Activated naive CD8-positive, alpha-beta T cell treated with anti-CD3 and anti-CD28 coated beads for 36 hours (primary cell): Measurements from ENCODE around the gene ACSM6. TPM values are rescaled to one million over a fixed set of nuclear protein-coding genes. Genes with fewer than 3 reads are reported as not detected.
"Not testable (repeated sequence)": the region's sequence is repeated elsewhere in the genome, so short reads cannot be mapped to it uniquely, and the experiment has no call there.

Experiments used
- DNase-seq: peaks from one replicate; pipeline ENCODE4 v3.0.0; 2021
- H3K27ac Mint-ChIP-seq: one replicate; pipeline ENCODE4 v1.8.0; 2022; ENCODE audit warnings: mild to moderate bottlenecking, moderate library complexity, mixed read lengths
- H3K27me3 Mint-ChIP-seq: one replicate; pipeline ENCODE4 v1.8.0; 2022; ENCODE audit warnings: mild to moderate bottlenecking, mixed read lengths
- H3K36me3 Mint-ChIP-seq: one replicate; pipeline ENCODE4 v1.8.0; 2021; ENCODE audit warnings: mild to moderate bottlenecking, mixed read lengths
- H3K4me1 Mint-ChIP-seq: one replicate; pipeline ENCODE4 v1.8.0; 2021; ENCODE audit warnings: mixed read lengths
- H3K4me3 Mint-ChIP-seq: one replicate; pipeline ENCODE4 v1.8.0; 2022; ENCODE audit warnings: mild to moderate bottlenecking, moderate library complexity, mixed read lengths
- H3K9me3 Mint-ChIP-seq: one replicate; pipeline ENCODE4 v1.8.0; 2022; ENCODE audit warnings: mixed read lengths
- total RNA-seq, 2 experiments: library from RNA; stranded (reverse); gene quantifications; one replicate each; pipeline ENCODE4 v1.2.3, GENCODE V29; 2021

Gene ACSM6
- total RNA-seq, 2 experiments from 2014 or later, result not detected

GRCh38 chr10:95201736-95202135 is 7.7 kb downstream of the ACSM6 start:
- no peak for DNase-seq
- Mint-ChIP-seq H3K4me3 (no peak overlapping the region), H3K27ac (no peak overlapping the region), H3K9me3 (no peaks in the 10 kb centered on the region), H3K36me3 (peaks cover 2% of the 10 kb centered on the region), H3K27me3 (no peaks in the 10 kb centered on the region), H3K4me1 (no peaks in the 10 kb centered on the region)

GRCh38 chr10:95202865-95203264 is 8.8 kb downstream of the ACSM6 start:
- H3K4me3 Mint-ChIP-seq, DNase-seq, H3K27ac Mint-ChIP-seq, H3K27me3 Mint-ChIP-seq, H3K9me3 Mint-ChIP-seq, H3K4me1 Mint-ChIP-seq, H3K36me3 Mint-ChIP-seq: not testable (repeated sequence)

DNA sequence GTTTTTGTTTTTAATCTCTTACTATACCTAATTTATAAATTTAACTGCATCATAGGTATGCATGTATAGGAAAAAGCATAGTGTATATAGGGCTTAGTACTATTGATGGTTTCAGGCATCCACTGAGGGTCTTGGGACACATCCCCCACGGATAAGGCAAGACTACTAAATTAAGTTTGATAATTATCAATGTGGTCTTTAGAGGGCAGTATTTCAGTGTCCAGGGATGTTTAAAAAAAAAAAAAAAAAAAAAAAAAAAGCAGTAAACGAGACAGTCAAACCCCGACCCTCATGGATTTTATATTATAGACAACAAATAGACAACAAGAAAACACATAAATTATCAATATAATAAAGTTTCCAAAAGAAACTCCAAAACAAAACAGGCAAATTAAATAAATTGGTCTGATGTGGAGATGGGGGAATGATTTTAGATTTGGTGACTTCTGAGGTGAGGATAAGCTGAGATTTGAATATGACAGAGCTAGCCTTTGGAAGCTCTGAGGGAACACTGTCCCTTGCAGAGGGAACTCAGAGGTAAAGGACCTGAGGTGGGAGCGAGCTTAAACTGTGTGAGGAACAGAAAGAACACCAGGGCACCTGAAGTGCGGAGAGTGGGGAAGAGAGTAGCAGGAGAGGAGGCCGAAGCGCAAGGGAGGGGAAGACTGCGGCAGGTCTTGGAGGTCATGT is 14.8 kb downstream of the ACSM6 start:
- no peaks in the 10 kb centered on the region for H3K4me1 Mint-ChIP-seq
- no peak overlapping the region for H3K4me3 Mint-ChIP-seq
- H3K27ac Mint-ChIP-seq, result no peak overlapping the region
- H3K9me3 Mint-ChIP-seq, result no peaks in the 10 kb centered on the region
- H3K27me3 Mint-ChIP-seq, result peaks cover 5% of the 10 kb centered on the region
- no peak for DNase-seq
- H3K36me3 Mint-ChIP-seq, result no peaks in the 10 kb centered on the region

- no peak overlapping the region for H3K27ac Mint-ChIP-seq
- no peaks in the 10 kb centered on the region for H3K36me3 Mint-ChIP-seq
- H3K27me3 Mint-ChIP-seq, result peaks cover 5% of the 10 kb centered on the region
- DNase-seq, result no peak
- H3K4me1 Mint-ChIP-seq, result no peaks in the 10 kb centered on the region
- no peak overlapping the region for H3K4me3 Mint-ChIP-seq
- H3K9me3 Mint-ChIP-seq, result no peaks in the 10 kb centered on the region
Observed at GRCh38 chr10:95209509-95210127, 15.6 kb downstream of the ACSM6 start.

GRCh38 chr10:95211606-95212279 is 17.7 kb downstream of the ACSM6 start:
- Mint-ChIP-seq H3K36me3 (peaks cover 10% of the 10 kb centered on the region), H3K9me3 (peaks cover 2% of the 10 kb centered on the region), H3K27ac (no peak overlapping the region)

GRCh38 chr10:95214369-95214768 is 20.3 kb downstream of the ACSM6 start:
- Mint-ChIP-seq H3K9me3 (peaks cover 2% of the 10 kb centered on the region), H3K27ac (no peak overlapping the region), H3K36me3 (peaks cover 11% of the 10 kb centered on the region), H3K4me3 (no peak overlapping the region), H3K4me1 (no peaks in the 10 kb centered on the region), H3K27me3 (peaks cover 5% of the 10 kb centered on the region)
- DNase-seq, result no peak

More at GRCh38 chr10:95211606-95212279, 17.7 kb downstream of the ACSM6 start:
- Mint-ChIP-seq H3K4me3 (no peak overlapping the region), H3K4me1 (no peaks in the 10 kb centered on the region), H3K27me3 (peaks cover 9% of the 10 kb centered on the region)
- no peak for DNase-seq

GRCh38 chr10:95214793-95215192 is 20.8 kb downstream of the ACSM6 start:
- Mint-ChIP-seq H3K9me3 (peaks cover 2% of the 10 kb centered on the region), H3K36me3 (peaks cover 15% of the 10 kb centered on the region), H3K27me3 (peaks cover 5% of the 10 kb centered on the region), H3K4me3 (no peak overlapping the region), H3K27ac (no peak overlapping the region), H3K4me1 (no peaks in the 10 kb centered on the region)
- DNase-seq, result no peak

GRCh38 chr10:95217476-95217875 is 23.4 kb downstream of the ACSM6 start:
- DNase-seq, result no peak
- H3K4me1 Mint-ChIP-seq, result peaks cover 1% of the 10 kb centered on the region
- peaks cover 2% of the 10 kb centered on the region for H3K9me3 Mint-ChIP-seq
- H3K27me3 Mint-ChIP-seq, result peaks cover 5% of the 10 kb centered on the region
- no peak overlapping the region for H3K27ac Mint-ChIP-seq
- no peak overlapping the region for H3K4me3 Mint-ChIP-seq
- peaks cover 17% of the 10 kb centered on the region for H3K36me3 Mint-ChIP-seq

GRCh38 chr10:95220539-95220938 is 26.5 kb downstream of the ACSM6 start:
- Mint-ChIP-seq H3K4me3 (no peak overlapping the region), H3K4me1 (peaks cover 1% of the 10 kb centered on the region), H3K9me3 (peaks cover 2% of the 10 kb centered on the region), H3K36me3 (peaks cover 15% of the 10 kb centered on the region), H3K27ac (no peak overlapping the region), H3K27me3 (peaks cover 5% of the 10 kb centered on the region)
- DNase-seq, result no peak

GRCh38 chr10:95221124-95221523 is 27.1 kb downstream of the ACSM6 start:
- DNase-seq, result no peak
- Mint-ChIP-seq H3K36me3 (peaks cover 13% of the 10 kb centered on the region), H3K27me3 (peaks cover 5% of the 10 kb centered on the region), H3K4me3 (no peak overlapping the region), H3K9me3 (peaks cover 2% of the 10 kb centered on the region), H3K27ac (no peak overlapping the region), H3K4me1 (peaks cover 1% of the 10 kb centered on the region)

DNA sequence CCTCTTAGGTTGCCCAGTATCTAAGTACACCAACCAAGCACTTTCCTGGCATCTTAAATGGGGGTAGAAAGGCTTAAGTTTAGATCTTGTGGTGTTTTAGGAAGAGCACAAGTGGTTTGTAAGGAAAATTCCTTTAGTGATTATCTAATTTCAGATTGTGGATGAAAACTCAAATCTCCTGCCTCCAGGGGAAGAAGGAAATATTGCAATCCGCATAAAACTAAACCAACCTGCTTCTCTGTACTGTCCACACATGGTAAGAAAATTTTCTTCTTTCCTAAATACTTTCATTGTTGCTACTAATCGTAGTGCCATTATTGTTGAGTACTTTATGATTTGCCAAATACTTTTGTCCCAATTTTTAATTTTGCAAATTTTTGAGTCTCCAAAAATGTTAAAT is 31.1 kb downstream of the ACSM6 start:
- Mint-ChIP-seq H3K27me3 (peaks cover 6% of the 10 kb centered on the region), H3K27ac (no peak overlapping the region), H3K36me3 (peaks cover 15% of the 10 kb centered on the region), H3K4me3 (no peak overlapping the region), H3K4me1 (peaks cover 1% of the 10 kb centered on the region), H3K9me3 (peaks cover 4% of the 10 kb centered on the region)
- no peak for DNase-seq

- H3K4me3 Mint-ChIP-seq, H3K4me1 Mint-ChIP-seq, DNase-seq: not testable (repeated sequence)
- peaks cover 26% of the 10 kb centered on the region for H3K36me3 Mint-ChIP-seq
- peak overlapping the region; percentile 25 for H3K27ac Mint-ChIP-seq
- peaks cover 18% of the 10 kb centered on the region for H3K27me3 Mint-ChIP-seq
- peaks cover 11% of the 10 kb centered on the region for H3K9me3 Mint-ChIP-seq
Observed at GRCh38 chr10:95228934-95229723, 35.1 kb downstream of the ACSM6 start.

- H3K9me3 Mint-ChIP-seq, result peaks cover 11% of the 10 kb centered on the region
- H3K4me1 Mint-ChIP-seq, result peaks cover 11% of the 10 kb centered on the region
- H3K27me3 Mint-ChIP-seq, result peaks cover 18% of the 10 kb centered on the region
- H3K27ac Mint-ChIP-seq, result peak overlapping the region; percentile 93
- H3K4me3 Mint-ChIP-seq, result peak overlapping the region; percentile 86
- H3K36me3 Mint-ChIP-seq, result peaks cover 26% of the 10 kb centered on the region
- DNase-seq, result no peak
Observed at GRCh38 chr10:95229724-95230627, 35.9 kb downstream of the ACSM6 start.
